Activated CD4-positive, CD25-positive, alpha-beta regulatory T cell treated with anti-CD3 and anti-CD28 coated beads, Interleukin-2, amount 50 U/mL, for 16 hours (primary cell): ENCODE results near the gene GSTA1.
"Not testable (repeated sequence)": the region's sequence is repeated elsewhere in the genome, so short reads cannot be mapped to it uniquely, and the experiment has no call there.

Experiments used
- DNase-seq: peaks from one replicate; pipeline ENCODE4 v3.0.0-alpha.2; 2020; ENCODE audit warnings: low read depth, low spot score

Gene GSTA1

GRCh38 chr6:52808660-52809059 is 5.0 kb upstream of the GSTA1 start:
- no peak for DNase-seq

DNA sequence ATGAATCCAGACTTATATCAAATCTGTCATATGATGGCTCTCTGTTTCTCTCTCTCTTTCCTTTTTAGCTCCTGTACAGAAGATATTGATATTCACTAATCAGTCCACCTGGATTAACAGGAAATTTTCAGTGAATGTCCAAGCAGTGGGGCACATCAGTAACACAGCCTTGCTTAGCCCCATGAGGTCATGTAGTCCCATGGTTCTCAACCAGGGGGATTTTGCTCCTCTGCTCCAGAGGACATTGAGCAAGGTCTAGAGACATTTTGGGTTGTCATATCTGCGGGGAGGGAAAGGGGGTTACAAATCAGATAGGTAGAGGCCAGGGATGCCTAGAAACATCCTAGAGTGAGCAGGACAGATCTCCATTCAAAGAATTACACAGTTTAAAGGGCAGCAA is 810 bp downstream of the GSTA1 start:
- DNase-seq, result no peak

DNA sequence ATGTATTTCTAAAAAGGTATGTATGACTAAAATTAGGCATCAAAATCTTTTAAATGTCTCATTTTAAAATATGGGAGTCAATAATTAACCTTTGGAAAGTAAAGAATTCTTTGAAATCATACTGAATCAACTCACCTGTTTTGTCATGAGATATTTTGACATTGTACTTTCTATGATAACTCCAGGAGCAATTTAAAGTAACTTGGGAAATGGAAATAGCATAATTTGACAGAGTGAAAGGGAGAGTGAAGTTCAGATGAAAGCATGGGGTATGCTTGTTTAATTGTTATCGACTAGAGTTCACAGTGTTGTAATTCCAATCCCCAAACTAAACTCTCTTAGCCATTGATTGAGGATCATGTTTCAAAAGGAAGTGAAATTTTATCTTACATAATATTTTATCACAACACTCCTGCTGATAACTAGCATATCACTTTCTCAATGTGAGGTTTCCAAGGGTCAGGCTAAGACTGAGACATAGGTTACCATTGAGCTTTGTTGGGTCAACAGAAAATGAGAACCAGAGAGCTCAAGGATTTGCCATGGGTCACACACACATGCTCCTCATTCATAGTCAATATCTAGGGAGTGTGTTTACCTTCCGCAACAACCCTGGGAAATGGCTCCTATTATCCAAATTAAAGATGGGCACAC is 2.3 kb downstream of the GSTA1 start:
- no peak for DNase-seq

DNA sequence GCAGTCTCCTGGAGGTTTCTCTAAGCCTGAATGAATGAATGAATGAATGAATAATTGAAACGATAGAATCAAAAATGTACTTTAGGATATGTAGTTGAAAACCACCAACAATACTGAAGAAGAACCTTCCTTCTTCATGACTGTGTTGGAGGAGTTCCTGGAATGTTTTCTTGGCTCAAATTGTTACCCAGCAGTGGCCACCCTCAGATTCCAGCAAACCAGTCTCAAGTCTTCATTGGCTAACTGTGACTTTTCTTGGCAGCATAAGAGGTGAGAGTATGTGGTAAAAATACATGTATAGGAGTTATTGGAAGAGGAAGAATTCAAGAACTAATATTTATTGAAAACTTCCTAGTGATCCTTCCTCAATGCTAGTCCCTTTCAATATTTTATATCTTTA is 4.3 kb downstream of the GSTA1 start:
- DNase-seq, result not testable (repeated sequence)

DNA sequence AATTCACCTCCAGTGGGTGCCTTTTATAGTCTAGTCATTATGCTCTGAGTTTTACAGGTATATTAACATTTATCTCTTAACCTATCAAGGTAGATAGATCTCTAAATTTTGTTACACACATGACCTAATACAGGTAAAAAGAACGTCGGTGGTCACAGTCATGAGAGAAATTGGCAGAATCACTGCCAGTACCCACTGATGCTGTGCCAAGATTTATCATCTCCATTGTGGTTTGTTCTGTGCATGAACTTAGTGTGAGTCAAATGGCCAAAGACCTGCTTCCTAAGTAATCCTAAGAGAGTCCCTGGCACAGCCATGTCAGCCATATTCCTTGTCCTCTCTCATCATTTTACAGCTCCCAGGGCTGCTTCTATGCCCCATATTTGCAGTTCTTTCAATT is 9.2 kb downstream of the GSTA1 start:
- not testable (repeated sequence) for DNase-seq

- DNase-seq, result no peak
Measured at GRCh38 chr6:52790861-52791260, 12.8 kb downstream of the GSTA1 start.

DNA sequence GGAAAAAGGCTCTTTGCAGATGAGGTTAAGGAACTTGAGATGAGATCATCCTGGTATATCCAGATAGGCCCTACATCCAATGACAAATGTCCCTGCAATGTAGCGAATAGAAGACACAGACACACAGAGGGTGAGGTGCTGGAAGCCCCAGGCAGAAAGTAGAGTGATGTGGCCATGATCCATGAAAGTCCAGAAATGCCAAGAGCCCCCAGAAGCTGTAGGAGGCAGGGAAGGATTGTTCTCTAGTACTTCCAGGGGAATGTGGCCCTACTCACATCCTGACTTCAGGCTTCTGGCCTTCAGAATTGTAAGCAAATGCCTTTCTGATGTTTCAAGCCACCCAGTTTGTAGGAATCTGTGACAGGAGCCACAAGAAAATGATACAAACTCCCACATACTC is 14.0 kb downstream of the GSTA1 start:
- not testable (repeated sequence) for DNase-seq

DNA sequence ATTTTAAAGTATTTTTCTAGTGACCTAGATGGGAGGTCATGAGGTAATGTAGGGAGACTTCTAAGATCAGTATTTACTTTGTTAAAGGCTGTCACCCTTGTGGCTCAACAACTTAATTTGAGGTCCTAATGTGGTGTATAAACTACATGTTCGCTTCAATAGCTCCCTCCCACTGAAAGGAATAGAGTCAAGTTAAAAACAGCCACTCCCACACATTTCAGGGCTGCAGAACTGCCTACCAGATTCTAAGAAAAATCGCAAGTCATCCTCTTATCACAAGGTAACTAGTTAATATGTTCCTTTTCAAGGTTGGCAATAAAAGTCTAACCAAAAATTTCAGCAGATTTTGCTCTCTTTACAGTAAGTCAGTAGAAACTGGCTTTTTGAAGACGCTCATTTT is 15.1 kb downstream of the GSTA1 start:
- no peak for DNase-seq

- no peak for DNase-seq
Measured at GRCh38 chr6:52787917-52788316, 15.7 kb downstream of the GSTA1 start.

GRCh38 chr6:52786249-52786956 is 17.2 kb downstream of the GSTA1 start:
- DNase-seq, result no peak

DNA sequence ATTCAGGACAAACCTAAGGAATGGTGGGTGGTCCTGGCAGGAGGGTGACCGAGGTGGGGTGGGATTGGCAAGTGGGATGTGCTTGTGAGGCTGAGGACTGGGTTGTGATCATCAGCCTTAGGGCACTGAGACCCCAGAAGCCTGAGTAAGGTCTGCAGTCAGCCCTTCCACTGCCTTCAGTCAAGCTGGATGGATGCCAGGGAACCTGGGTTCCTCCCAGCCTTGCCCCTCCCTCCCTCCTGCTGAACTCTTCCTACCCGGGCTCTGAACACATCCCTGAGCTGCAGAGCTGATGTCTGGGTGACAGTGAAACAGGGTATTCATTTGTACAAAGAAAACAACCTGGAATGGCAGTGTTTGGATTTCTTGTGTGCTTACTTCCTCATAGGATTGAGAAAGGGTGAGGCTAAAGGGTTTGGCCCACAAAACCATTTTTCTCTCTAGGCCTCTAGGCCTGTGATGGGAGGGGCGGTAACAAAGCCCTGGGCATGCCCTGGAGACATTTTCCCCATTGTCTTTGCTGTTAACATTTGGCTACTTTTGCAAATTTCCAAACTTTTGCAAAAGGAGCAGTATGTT is 20.8 kb downstream of the GSTA1 start:
- DNase-seq, result not testable (repeated sequence)

- DNase-seq, result not testable (repeated sequence)
Measured at GRCh38 chr6:52782209-52782608, 21.4 kb downstream of the GSTA1 start.

GRCh38 chr6:52779237-52779636 is 24.4 kb downstream of the GSTA1 start:
- DNase-seq, result no peak

GRCh38 chr6:52776711-52777351 is 26.8 kb downstream of the GSTA1 start:
- not testable (repeated sequence) for DNase-seq

DNA sequence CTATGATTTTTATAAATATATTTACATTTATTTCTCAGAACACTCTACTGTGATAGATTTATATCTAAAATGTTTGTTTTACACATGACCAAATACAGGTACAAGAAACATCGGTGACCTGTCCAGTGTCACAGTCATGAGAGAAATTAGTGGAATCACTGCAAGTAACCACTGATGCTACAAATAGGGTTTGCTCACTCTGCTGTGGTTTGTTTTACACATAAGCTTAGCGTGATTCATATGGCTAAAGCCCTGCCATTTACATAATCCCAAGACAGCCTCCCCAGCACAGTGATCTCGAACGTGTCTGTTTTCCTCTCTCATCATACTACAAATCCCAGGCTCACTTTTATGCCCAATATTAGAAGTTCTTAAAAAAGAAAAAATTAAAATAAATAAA is 34.2 kb downstream of the GSTA1 start:
- DNase-seq, result not testable (repeated sequence)

- not testable (repeated sequence) for DNase-seq
Measured at GRCh38 chr6:52767658-52768057, 36.0 kb downstream of the GSTA1 start.

GRCh38 chr6:52763322-52763916 is 40.2 kb downstream of the GSTA1 start, which contains the start of gene GSTA2:
GSTA2 (minus strand) TSS chr6:52763475; CDS start chr6:52757947, 5,528 bp downstream.
- not testable (repeated sequence) for DNase-seq

DNA sequence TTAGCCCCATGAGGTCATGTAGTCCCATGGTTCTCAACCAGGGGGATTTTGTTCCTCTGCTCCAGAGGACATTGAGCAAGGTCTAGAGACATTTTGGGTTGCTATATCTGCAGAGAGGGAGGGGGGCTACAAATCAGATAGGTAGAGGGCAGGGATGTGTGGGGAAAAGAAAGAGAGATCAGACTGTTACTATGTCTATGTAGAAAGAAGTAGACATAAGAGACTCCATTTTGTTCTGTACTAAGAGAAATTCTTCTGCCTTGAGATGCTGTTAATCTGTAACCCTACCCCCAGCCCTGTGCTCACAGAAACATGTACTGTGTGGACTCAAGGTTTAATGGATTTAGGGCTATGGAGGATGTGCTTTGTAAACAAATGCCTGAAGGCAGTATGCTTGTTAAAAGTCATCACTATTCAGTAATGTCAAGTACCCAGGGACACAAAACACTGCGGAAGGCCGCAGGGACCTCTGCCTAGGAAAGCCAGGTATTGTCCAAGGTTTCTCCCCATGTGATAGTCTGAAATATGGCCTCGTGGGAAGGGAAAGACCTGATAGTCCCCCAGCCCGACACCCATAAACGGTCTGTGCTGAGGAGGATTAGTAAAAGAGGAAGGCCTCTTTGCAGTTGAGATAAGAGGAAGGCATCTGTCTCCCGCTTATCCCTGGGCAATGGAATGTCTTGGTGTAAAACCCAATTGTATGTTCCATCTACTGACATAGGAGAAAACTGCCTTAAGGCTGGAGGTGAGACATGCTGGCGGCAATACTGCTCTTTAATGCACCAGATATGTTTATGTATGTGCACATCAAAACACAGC is 41.7 kb downstream of the GSTA1 start:
- not testable (repeated sequence) for DNase-seq

- DNase-seq, result no peak
Measured at GRCh38 chr6:52760105-52760765, 43.4 kb downstream of the GSTA1 start.

DNA sequence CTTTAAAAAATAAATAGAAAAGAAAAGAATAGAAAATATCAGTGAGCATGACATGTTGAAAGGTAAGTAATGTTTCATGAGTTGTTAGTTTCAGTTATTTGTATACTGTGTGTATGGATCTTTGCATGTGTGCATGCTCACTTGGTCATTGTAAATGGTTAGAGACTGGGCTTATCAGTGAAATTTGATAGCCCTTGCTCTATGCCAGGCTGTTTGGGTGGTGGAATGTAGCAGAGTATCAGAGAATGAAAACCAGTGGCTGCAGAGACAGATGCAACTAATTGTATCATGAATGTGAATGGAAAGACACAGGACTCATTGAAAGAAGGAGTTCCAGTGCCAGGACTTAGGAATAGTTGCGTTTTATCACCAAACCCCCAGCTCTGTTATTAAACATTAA is 44.5 kb downstream of the GSTA1 start:
- no peak for DNase-seq
